SK-N-SH treated with all-trans-retinoic acid at 6 μM for 48 hours (cell line): ENCODE data around the gene ERI3.

Experiments used
- ARNTL ChIP-seq: fragments of 450-650 bp; formaldehyde crosslinking; IDR thresholded peaks from 2 replicates; pipeline ENCODE4 v1.5.0; 2020; ENCODE audit warnings: low read depth, mild to moderate bottlenecking, moderate library complexity, borderline replicate concordance
- BACH2 ChIP-seq: fragments of 250-450 bp; sonication (Bioruptor Pico); IDR thresholded peaks from 2 replicates; pipeline ENCODE4 v1.9.0; 2021; ENCODE audit warnings: mild to moderate bottlenecking, borderline replicate concordance
- CREB5 ChIP-seq: fragments of 250-450 bp; sonication (Bioruptor Pico); IDR thresholded peaks from 2 replicates; pipeline ENCODE4 v1.5.1; 2020; ENCODE audit warnings: low read depth, mild to moderate bottlenecking, moderate library complexity
- CSDC2 ChIP-seq: fragments of 250-450 bp; sonication (Bioruptor Pico); IDR thresholded peaks from 2 replicates; pipeline ENCODE4 v1.5.0; 2020; ENCODE audit warnings: mild to moderate bottlenecking, moderate library complexity
- PPARA ChIP-seq: fragments of 250-450 bp; sonication (Bioruptor Pico); IDR thresholded peaks from 2 replicates; pipeline ENCODE4 v1.5.0; 2020; ENCODE audit warnings: mild to moderate bottlenecking, borderline replicate concordance
- ZFP3 ChIP-seq: fragments of 250-450 bp; sonication (Bioruptor Pico); IDR thresholded peaks from 2 replicates; pipeline ENCODE4 v1.5.0; 2020; ENCODE audit warnings: mild to moderate bottlenecking, moderate library complexity
- ZNF70 ChIP-seq: fragments of 450-650 bp; formaldehyde crosslinking; IDR thresholded peaks from 2 replicates; pipeline ENCODE4 v1.5.0; 2020; ENCODE audit warnings: mild to moderate bottlenecking, moderate library complexity
- TF ChIP-seq, protein P1 (sequence below): fragments of 250-450 bp; sonication (Bioruptor Pico); IDR thresholded peaks from 2 replicates; pipeline ENCODE4 v1.8.0; 2020; ENCODE audit warnings: mild to moderate bottlenecking, moderate library complexity, borderline replicate concordance
- TF ChIP-seq, protein P2 (sequence below): fragments of 250-450 bp; sonication (Bioruptor Pico); IDR thresholded peaks from 2 replicates; pipeline ENCODE4 v1.5.1; 2021; ENCODE audit warnings: mild to moderate bottlenecking, moderate library complexity

DNA sequence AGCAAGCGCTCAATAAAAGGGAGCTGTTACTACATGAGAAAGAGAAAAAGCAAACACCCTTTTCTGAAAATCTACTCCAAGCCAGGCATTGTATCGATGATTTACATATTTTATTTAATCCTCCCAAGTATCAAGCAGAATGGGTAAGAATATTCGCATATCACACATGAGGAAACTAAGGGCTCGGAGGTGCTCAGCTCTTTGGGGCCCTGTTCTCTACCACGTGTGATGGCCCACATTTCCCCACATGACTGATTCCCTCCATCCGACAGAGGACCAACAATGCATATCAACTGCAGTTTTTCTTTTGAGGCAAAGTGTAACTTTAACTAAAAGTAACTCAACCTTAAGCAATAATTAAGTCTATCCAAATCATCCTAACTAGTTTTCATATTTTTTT, 8.2 kb downstream of the ERI3 start:
- TF ChIP-seq ZFP3 (CRISPR knock-in tag): no peak
- no peak for TF ChIP-seq ARNTL (CRISPR knock-in tag)
- no peak for TF ChIP-seq PPARA (CRISPR knock-in tag)
- no peak for TF ChIP-seq CREB5 (CRISPR knock-in tag)
- TF ChIP-seq CSDC2: no peak
- TF ChIP-seq, protein P1, sequence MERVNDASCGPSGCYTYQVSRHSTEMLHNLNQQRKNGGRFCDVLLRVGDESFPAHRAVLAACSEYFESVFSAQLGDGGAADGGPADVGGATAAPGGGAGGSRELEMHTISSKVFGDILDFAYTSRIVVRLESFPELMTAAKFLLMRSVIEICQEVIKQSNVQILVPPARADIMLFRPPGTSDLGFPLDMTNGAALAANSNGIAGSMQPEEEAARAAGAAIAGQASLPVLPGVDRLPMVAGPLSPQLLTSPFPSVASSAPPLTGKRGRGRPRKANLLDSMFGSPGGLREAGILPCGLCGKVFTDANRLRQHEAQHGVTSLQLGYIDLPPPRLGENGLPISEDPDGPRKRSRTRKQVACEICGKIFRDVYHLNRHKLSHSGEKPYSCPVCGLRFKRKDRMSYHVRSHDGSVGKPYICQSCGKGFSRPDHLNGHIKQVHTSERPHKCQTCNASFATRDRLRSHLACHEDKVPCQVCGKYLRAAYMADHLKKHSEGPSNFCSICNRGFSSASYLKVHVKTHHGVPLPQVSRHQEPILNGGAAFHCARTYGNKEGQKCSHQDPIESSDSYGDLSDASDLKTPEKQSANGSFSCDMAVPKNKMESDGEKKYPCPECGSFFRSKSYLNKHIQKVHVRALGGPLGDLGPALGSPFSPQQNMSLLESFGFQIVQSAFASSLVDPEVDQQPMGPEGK (CRISPR knock-in tag): no peak
- TF ChIP-seq ZNF70 (CRISPR knock-in tag): no peak
- no peak for TF ChIP-seq BACH2 (CRISPR knock-in tag)
- TF ChIP-seq, protein P2, sequence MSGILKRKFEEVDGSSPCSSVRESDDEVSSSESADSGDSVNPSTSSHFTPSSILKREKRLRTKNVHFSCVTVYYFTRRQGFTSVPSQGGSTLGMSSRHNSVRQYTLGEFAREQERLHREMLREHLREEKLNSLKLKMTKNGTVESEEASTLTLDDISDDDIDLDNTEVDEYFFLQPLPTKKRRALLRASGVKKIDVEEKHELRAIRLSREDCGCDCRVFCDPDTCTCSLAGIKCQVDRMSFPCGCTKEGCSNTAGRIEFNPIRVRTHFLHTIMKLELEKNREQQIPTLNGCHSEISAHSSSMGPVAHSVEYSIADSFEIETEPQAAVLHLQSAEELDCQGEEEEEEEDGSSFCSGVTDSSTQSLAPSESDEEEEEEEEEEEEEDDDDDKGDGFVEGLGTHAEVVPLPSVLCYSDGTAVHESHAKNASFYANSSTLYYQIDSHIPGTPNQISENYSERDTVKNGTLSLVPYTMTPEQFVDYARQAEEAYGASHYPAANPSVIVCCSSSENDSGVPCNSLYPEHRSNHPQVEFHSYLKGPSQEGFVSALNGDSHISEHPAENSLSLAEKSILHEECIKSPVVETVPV: no peak
